SK-N-SH (cell line): Measurements from ENCODE around the gene SEC23IP. TPM values are rescaled to one million over a fixed set of nuclear protein-coding genes. Genes with fewer than 3 reads are reported as not detected.

ENCODE experiments used
- CTCF ChIA-PET: fragments of 300-600, 350-600 bp; formaldehyde crosslinking; extraction: SDS; loops from one replicate; lab custom pipeline; 2021; lab: Yijun Ruan, JAX
- POLR2A ChIA-PET: fragments of 350-600 bp; sonication (Branson Sonifier 250); formaldehyde crosslinking; extraction: SDS; loops from one replicate; lab custom pipeline; 2020; ENCODE audit warnings: antibody characterized with exemption, inconsistent platforms; lab: Yijun Ruan, JAX
- DNase-seq: peaks from one replicate; pipeline ENCODE4 v3.0.0; 2012
- H2AFZ ChIP-seq: fragments of 200-600 bp; sonication (generic); 2 replicates; pipeline ENCODE4 v1.8.1; 2016; ENCODE audit warnings: antibody characterized with exemption, mild to moderate bottlenecking, low read depth
- H3F3A ChIP-seq: fragments of 200-600 bp; sonication (generic); replicated peaks from 2 replicates; pipeline ENCODE3; 2016; ENCODE audit warnings: antibody characterized with exemption, mild to moderate bottlenecking; ENCODE audit not compliant: insufficient read depth
- H3K27ac ChIP-seq, 2 experiments: fragments of 200-500 bp in 1 of 2; fragments of 200-600 bp in 1 of 2; sonication (Bioruptor generic) in 1 of 2; sonication (generic), shearing (Covaris generic) in 1 of 2; 2 replicates each; pipeline versions ENCODE4 v1.5.1 to v1.6.1; 2014 to 2016; ENCODE audit warnings: low read depth in 2 of 2, inconsistent platforms in 1 of 2, low read length in 1 of 2, mild to moderate bottlenecking in 1 of 2, mixed read lengths in 1 of 2
- H3K27me3 ChIP-seq: fragments of 200-600 bp; sonication (generic), shearing (Covaris generic); 2 replicates; pipeline ENCODE4 v1.6.1; 2016; ENCODE audit warnings: mixed run types; ENCODE audit not compliant: insufficient read depth
- H3K36me3 ChIP-seq, 2 experiments: fragments of 200-500 bp in 1 of 2; fragments of 200-600 bp in 1 of 2; sonication (Bioruptor generic) in 1 of 2; sonication (generic) in 1 of 2; replicated peaks in 1 of 2; 2 replicates each; pipeline versions ENCODE3 to v1.5.1; 2014 to 2016; ENCODE audit warnings: low read length in 1 of 2, mild to moderate bottlenecking in 1 of 2; ENCODE audit not compliant: insufficient read depth in 2 of 2, control insufficient read depth in 1 of 2
- H3K4me1 ChIP-seq, 2 experiments: fragments of 200-500 bp in 1 of 2; fragments of 200-600 bp in 1 of 2; sonication (Bioruptor generic) in 1 of 2; sonication (generic), shearing (Covaris generic) in 1 of 2; 2 replicates each; pipeline versions ENCODE4 v1.5.1 to v1.6.1; 2014 to 2016; ENCODE audit warnings: low read depth in 1 of 2, low read length in 1 of 2, mixed run types in 1 of 2; ENCODE audit not compliant: insufficient read depth in 2 of 2, control insufficient read depth in 1 of 2
- H3K4me2 ChIP-seq: fragments of 200-600 bp; sonication (generic), shearing (Covaris generic); 2 replicates; pipeline ENCODE4 v1.6.1; 2017; ENCODE audit warnings: mixed run types
- H3K4me3 ChIP-seq, 2 experiments: fragments of 200-500 bp in 1 of 2; fragments of 200-600 bp in 1 of 2; sonication (Bioruptor generic) in 1 of 2; sonication (generic), shearing (Covaris generic) in 1 of 2; 2 replicates each; pipeline versions ENCODE4 v1.5.1 to v1.8.1; 2014 to 2016; ENCODE audit warnings: low read depth in 2 of 2, inconsistent platforms in 1 of 2, low read length in 1 of 2, mild to moderate bottlenecking in 1 of 2, mixed read lengths in 1 of 2, moderate library complexity in 1 of 2
- H3K79me2 ChIP-seq: fragments of 200-600 bp; sonication (generic); 2 replicates; pipeline ENCODE4 v1.8.1; 2017; ENCODE audit warnings: mild to moderate bottlenecking; ENCODE audit not compliant: insufficient read depth
- H3K9ac ChIP-seq: fragments of 200-600 bp; sonication (generic); 2 replicates; pipeline ENCODE4 v1.6.1; 2017; ENCODE audit warnings: mixed run types
- H3K9me2 ChIP-seq: fragments of 200-600 bp; sonication (generic); 2 replicates; pipeline ENCODE4 v1.6.1; 2017; ENCODE audit warnings: mixed run types
- H3K9me3 ChIP-seq: fragments of 200-600 bp; sonication (generic); 2 replicates; pipeline ENCODE4 v1.6.1; 2017; ENCODE audit warnings: mixed run types, mild to moderate bottlenecking, moderate library complexity
- H4K20me1 ChIP-seq: fragments of 200-600 bp; sonication (generic); 2 replicates; pipeline ENCODE4 v1.6.1; 2017; ENCODE audit warnings: mild to moderate bottlenecking, mixed run types; ENCODE audit not compliant: insufficient read depth
- CTCF ChIP-seq: fragments of 200-600 bp; sonication (generic); IDR thresholded peaks from 2 replicates; pipeline ENCODE4 v1.6.1; 2017; ENCODE audit warnings: antibody characterized with exemption, mild to moderate bottlenecking, moderate library complexity
- ELF1 ChIP-seq: IDR thresholded peaks from 2 replicates; pipeline ENCODE4 v1.4.0; 2012
- EP300 ChIP-seq, 2 experiments: IDR thresholded peaks; 2 replicates each; pipeline versions ENCODE4 v1.4.0 to v1.6.1; 2012; ENCODE audit warnings: borderline replicate concordance in 1 of 2, low read depth in 1 of 2, low read length in 1 of 2
- EZH2phosphoT487 ChIP-seq: fragments of 200-600 bp; sonication (generic); IDR thresholded peaks from 2 replicates; pipeline ENCODE4 v1.6.1; 2017; ENCODE audit warnings: low read depth, mixed run types, mild to moderate bottlenecking, antibody characterized with exemption, moderate library complexity, borderline replicate concordance
- FOSL2 ChIP-seq: IDR thresholded peaks from 2 replicates; pipeline ENCODE4 v1.4.0; 2012; ENCODE audit warnings: low read depth, mild to moderate bottlenecking, moderate library complexity, borderline replicate concordance
- JUND ChIP-seq: IDR thresholded peaks from 2 replicates; pipeline ENCODE4 v1.4.0; 2012
- MXI1 ChIP-seq: IDR thresholded peaks from 2 replicates; pipeline ENCODE4 v1.6.1; 2012; ENCODE audit warnings: mild to moderate bottlenecking, low read depth, low read length, improper control_type of control experiment
- NFIC ChIP-seq: IDR thresholded peaks from 2 replicates; pipeline ENCODE4 v1.4.0; 2012; ENCODE audit warnings: borderline replicate concordance
- POLR2AphosphoS5 ChIP-seq: IDR thresholded peaks from 2 replicates; pipeline ENCODE4 v1.6.1; 2012; ENCODE audit warnings: low read depth, low read length
- RAD21 ChIP-seq: IDR thresholded peaks from 2 replicates; pipeline ENCODE4 v1.6.1; 2012; ENCODE audit warnings: mild to moderate bottlenecking, low read length
- RFX5 ChIP-seq: IDR thresholded peaks from 2 replicates; pipeline ENCODE4 v1.6.1; 2012; ENCODE audit warnings: mild to moderate bottlenecking, improper control_type of control experiment, low read length
- SIN3A ChIP-seq: IDR thresholded peaks from 2 replicates; pipeline ENCODE4 v1.6.1; 2012; ENCODE audit warnings: low read depth, mild to moderate bottlenecking, low read length, moderate library complexity, borderline replicate concordance
- SMC3 ChIP-seq: IDR thresholded peaks from 2 replicates; pipeline ENCODE4 v1.6.1; 2012; ENCODE audit warnings: low read depth, low read length, improper control_type of control experiment
- TCF12 ChIP-seq: IDR thresholded peaks from 2 replicates; pipeline ENCODE4 v1.4.0; 2012
- TEAD4 ChIP-seq: IDR thresholded peaks from 2 replicates; pipeline ENCODE4 v1.4.0; 2012; ENCODE audit warnings: mild to moderate bottlenecking, borderline replicate concordance; ENCODE audit not compliant: insufficient read depth
- USF1 ChIP-seq: IDR thresholded peaks from 2 replicates; pipeline ENCODE4 v1.4.0; 2012; ENCODE audit warnings: low read depth, borderline replicate concordance
- ZBTB33 ChIP-seq: IDR thresholded peaks from 2 replicates; pipeline ENCODE4 v1.4.0; 2012; ENCODE audit warnings: low read depth, borderline replicate concordance
- WGBS: methylation state at CpG from one replicate; pipeline ENCODE4 v1.1.6; 2017; ENCODE audit warnings: low lambda C conversion rate; 5-methylcytosine and 5-hydroxymethylcytosine counted together
- polyA plus RNA-seq, 3 experiments: library from polyadenylated mRNA; depleted of rRNA; stranded (reverse); fragments of >200 nt; gene quantifications; 2 replicates each; pipeline ENCODE4 v1.2.3, GENCODE V29; 2012

SEC23IP gene
- polyA plus RNA-seq, 1 of the 3 experiments (the other 2 are of a cell fraction), result 23.8 TPM

- no peaks in the 10 kb centered on the region for H3K9me2 ChIP-seq
- DNase-seq, result peak; percentile 15
- H4K20me1 ChIP-seq, result peaks cover 35% of the 10 kb centered on the region
- peaks cover 95% of the 10 kb centered on the region for H3K79me2 ChIP-seq
- H3K9me3 ChIP-seq, result no peaks in the 10 kb centered on the region; the same call in 1 of the 2 replicates
- no peak overlapping the region for H2AFZ ChIP-seq
- peaks cover 15% of the 10 kb centered on the region for H3F3A ChIP-seq
- peaks cover 16 to 52% of the 10 kb centered on the region in 2 experiments for H3K36me3 ChIP-seq
- TF ChIP-seq EP300 (IDR thresholded peaks at IDR 0.05; ENCODE audit: borderline replicate concordance in 1 of 2, low read depth in 1 of 2, low read length in 1 of 2) (no peak), ELF1 (no peak), RAD21 (peak; percentile 72), CTCF (peak; percentile 78), POLR2AphosphoS5 (no peak), SMC3 (peak; percentile 43), USF1 (no peak), NFIC (no peak)
- ChIA-PET POLR2A (interaction anchor here (0.7 kb wide), 1 partner anchor 13 kb away, joined by 3 read pairs; the partner anchor contains the start of gene MCMBP), CTCF (interaction anchor here (0.5 to 14.5 kb wide), 56 partner anchors 8 to 763 kb away, joined by 3 to 156 read pairs (median 5); partner anchors contain the start of genes INPP5F and MCMBP)
- WGBS, result 71% methylated on average over 1 of the region's 1 CpG
- H3K4me2 ChIP-seq, result no peak overlapping the region
- H3K27me3 ChIP-seq, result no peaks in the 10 kb centered on the region
- no peak overlapping the region for H3K9ac ChIP-seq
- H3K27ac ChIP-seq, result peak overlapping the region in 1 of 2 experiments; percentile 6; a peak in 1 of 4 replicates
- peak overlapping the region in 1 of 2 experiments; percentile 3; a peak in 1 of 4 replicates for H3K4me3 ChIP-seq
- peaks cover 0 to 5% of the 10 kb centered on the region in 2 experiments; a peak in 1 of 4 replicates for H3K4me1 ChIP-seq
Measured at GRCh38 chr10:119859420-119860258, 32.9 kb upstream of the SEC23IP start.

GRCh38 chr10:119860866-119861607 is 31.5 kb upstream of the SEC23IP start:
- H2AFZ ChIP-seq, result no peak overlapping the region
- H3K4me3 ChIP-seq, result no peak overlapping the region
- H3K36me3 ChIP-seq, result peaks cover 16 to 42% of the 10 kb centered on the region in 2 experiments
- H3F3A ChIP-seq, result peaks cover 15% of the 10 kb centered on the region
- H3K79me2 ChIP-seq, result peaks cover 99% of the 10 kb centered on the region
- no peaks in the 10 kb centered on the region; the same call in 1 of the 2 replicates for H3K9me3 ChIP-seq
- H3K27ac ChIP-seq, result no peak overlapping the region
- DNase-seq, result no peak
- WGBS, result 92% methylated on average over 7 of the region's 7 CpGs
- H4K20me1 ChIP-seq, result peaks cover 43% of the 10 kb centered on the region
- H3K9me2 ChIP-seq, result no peaks in the 10 kb centered on the region
- ChIA-PET CTCF (interaction anchor here (0.7 to 14.5 kb wide), 8 partner anchors 12 to 253 kb away, joined by 3 to 156 read pairs (median 8); partner anchors contain the start of gene MCMBP), POLR2A (no interaction called here)
- H3K9ac ChIP-seq, result no peak overlapping the region
- H3K27me3 ChIP-seq, result no peaks in the 10 kb centered on the region
- peaks cover 0 to 5% of the 10 kb centered on the region in 2 experiments; a peak in 1 of 4 replicates for H3K4me1 ChIP-seq
- H3K4me2 ChIP-seq, result no peak overlapping the region
- TF ChIP-seq RFX5, result no peak
- no peak for TF ChIP-seq FOSL2
- no peak for TF ChIP-seq NFIC
- no peak for TF ChIP-seq EZH2phosphoT487
- TF ChIP-seq ELF1, result no peak
- TF ChIP-seq ZBTB33, result no peak
- TF ChIP-seq SIN3A, result no peak
- TF ChIP-seq USF1, result no peak
- TF ChIP-seq TEAD4, result no peak
- TF ChIP-seq JUND, result no peak
- no peak for TF ChIP-seq TCF12
- no peak for TF ChIP-seq MXI1
